ENCODE results near the gene GTPBP1. TPM values are rescaled to one million over a fixed set of nuclear protein-coding genes. Genes with fewer than 3 reads are reported as not detected.

The GTPBP1 gene
- total RNA-seq, 4 donors from 2014 or later = 46.0 to 72.0 (median 56.6) TPM

GRCh38 chr22:38700789-38701628, 4.7 kb upstream of the GTPBP1 start, which contains the start of gene JOSD1:
TSS of gene JOSD1 (minus strand) at chr22:38700943. CDS start at chr22:38699987, 956 bp downstream.
- 1% methylated on average over 38 to 40 of the region's 94 CpGs for WGBS, 2 donors
- H3K36me3 ChIP-seq = peaks cover 0 to 11% (median 0%) of the 10 kb centered on the region in 3 donors
- H3K27me3 ChIP-seq = no peaks in the 10 kb centered on the region
- peak within 1 kb of the TSS; percentile 90 to 99 (median 99) for H3K27ac ChIP-seq
- H3K9me3 ChIP-seq = no peaks in the 10 kb centered on the region
- TF ChIP-seq EP300 (IDR thresholded peaks at IDR 0.05) = peak; percentile 95 to 99
- TF ChIP-seq POLR2A (IDR thresholded peaks at IDR 0.05) = peak; percentile 99 to 100
- TF ChIP-seq CTCF (IDR thresholded peaks at IDR 0.05) = peak in 2 of 5 experiments; percentile 59 to 75
- peak; percentile 94 to 96 for DNase-seq (ENCODE audit: low spot score in 2 of 2)
- peaks cover 0 to 57% (median 43%) of the 10 kb centered on the region in 4 donors for H3K4me1 ChIP-seq
- H3K4me3 ChIP-seq = peak within 1 kb of the TSS; percentile 58 to 94 (median 88)

GRCh38 chr22:38704654-38705234, 1.0 kb upstream of the GTPBP1 start:
- no peaks in the 10 kb centered on the region for H3K9me3 ChIP-seq
- peak overlapping the region; percentile 15 to 49 (median 30) for H3K4me3 ChIP-seq
- no peak for DNase-seq (ENCODE audit: low spot score in 2 of 2)
- 8 to 12% methylated on average over 10 of the region's 10 CpGs for WGBS, 2 donors
- peaks cover 0 to 47% (median 28%) of the 10 kb centered on the region in 4 donors for H3K4me1 ChIP-seq
- TF ChIP-seq POLR2A (IDR thresholded peaks at IDR 0.05) (no peak), EP300 (IDR thresholded peaks at IDR 0.05) (no peak)
- no peaks in the 10 kb centered on the region for H3K27me3 ChIP-seq
- H3K27ac ChIP-seq = peak overlapping the region; percentile 79 to 94 (median 88)
- peaks cover 0 to 5% (median 0%) of the 10 kb centered on the region in 3 donors for H3K36me3 ChIP-seq

GRCh38 chr22:38706101-38706900, 557 bp downstream of the GTPBP1 start:
- Histone ChIP-seq H3K9me3 (no peaks in the 10 kb centered on the region), H3K36me3 (peaks cover 0 to 11% (median 0%) of the 10 kb centered on the region in 3 donors), H3K4me1 (peaks cover 0 to 43% (median 26%) of the 10 kb centered on the region in 4 donors), H3K27me3 (no peaks in the 10 kb centered on the region), H3K4me3 (peak overlapping the region; percentile 66 to 100 (median 95)), H3K27ac (peak overlapping the region; percentile 93 to 99 (median 96))
- TF ChIP-seq CTCF (IDR thresholded peaks at IDR 0.05) (no peak), EP300 (IDR thresholded peaks at IDR 0.05) (peak in 1 of 2 donors; percentile 18)
- WGBS, 2 donors = 1% methylated on average over 68 to 75 of the region's 80 CpGs
- peak in 1 of 2 donors; percentile 26 for DNase-seq (ENCODE audit: low spot score in 2 of 2)

GRCh38 chr22:38706901-38707195, 1.1 kb downstream of the GTPBP1 start:
- WGBS, 2 donors = 3% methylated on average over 4 of the region's 4 CpGs
- TF ChIP-seq POLR2A (IDR thresholded peaks at IDR 0.05) = no peak
- TF ChIP-seq CTCF (IDR thresholded peaks at IDR 0.05) = no peak
- no peak for TF ChIP-seq EP300 (IDR thresholded peaks at IDR 0.05)
- Histone ChIP-seq H3K9me3 (no peaks in the 10 kb centered on the region), H3K27me3 (no peaks in the 10 kb centered on the region), H3K4me3 (peak overlapping the region; percentile 66 to 100 (median 95)), H3K36me3 (peaks cover 0 to 11% (median 0%) of the 10 kb centered on the region in 3 donors), H3K4me1 (peaks cover 0 to 38% (median 26%) of the 10 kb centered on the region in 4 donors), H3K27ac (peak overlapping the region; percentile 93 to 99 (median 96))
- no peak for DNase-seq (ENCODE audit: low spot score in 2 of 2)

GRCh38 chr22:38707346-38707745, 1.6 kb downstream of the GTPBP1 start:
- H3K36me3 ChIP-seq = peaks cover 0 to 11% (median 0%) of the 10 kb centered on the region in 3 donors
- peak overlapping the region in 3 of 4 donors; percentile 66 to 96 (median 94) for H3K4me3 ChIP-seq
- no peaks in the 10 kb centered on the region for H3K27me3 ChIP-seq
- TF ChIP-seq CTCF (IDR thresholded peaks at IDR 0.05) (no peak), EP300 (IDR thresholded peaks at IDR 0.05) (no peak), POLR2A (IDR thresholded peaks at IDR 0.05) (no peak)
- 49 to 57% methylated on average over 2 of the region's 2 CpGs for WGBS, 2 donors
- H3K27ac ChIP-seq = peak overlapping the region in 2 of 4 donors; percentile 93 to 99
- H3K9me3 ChIP-seq = no peaks in the 10 kb centered on the region
- H3K4me1 ChIP-seq = peaks cover 0 to 37% (median 26%) of the 10 kb centered on the region in 4 donors
- DNase-seq (ENCODE audit: low spot score in 2 of 2) = no peak
